Umbilical cord (tissue), 2 donors: Measurements from ENCODE around the gene FSD1. TPM values are rescaled to one million over a fixed set of nuclear protein-coding genes. Genes with fewer than 3 reads are reported as not detected.
A peak's percentile ranks its signal among the peaks of the same experiment; 100 is the strongest.
"Not testable (repeated sequence)": the region's sequence is repeated elsewhere in the genome, so short reads cannot be mapped to it uniquely, and the experiment has no call there.

Experiments
- DNase-seq: peaks from one replicate; pipeline ENCODE4 v3.0.0-alpha.2; 2015; ENCODE audit warnings: low spot score
- total RNA-seq: library from RNA; depleted of rRNA; stranded (reverse); fragments of >200 nt; gene quantifications from one replicate; pipeline ENCODE4 v1.2.3, GENCODE V29; 2014; ENCODE audit warnings: low replicate concordance; ENCODE audit not compliant: insufficient read depth

The FSD1 gene
- total RNA-seq, 1 donor from 2014 or later = 3.4 TPM

GRCh38 chr19:4284974-4285373, 19.4 kb upstream of the FSD1 start:
- DNase-seq = no peak

- not testable (repeated sequence) for DNase-seq
These were observed 18.3 kb upstream of the FSD1 start for GRCh38 chr19:4286141-4286540.

DNA sequence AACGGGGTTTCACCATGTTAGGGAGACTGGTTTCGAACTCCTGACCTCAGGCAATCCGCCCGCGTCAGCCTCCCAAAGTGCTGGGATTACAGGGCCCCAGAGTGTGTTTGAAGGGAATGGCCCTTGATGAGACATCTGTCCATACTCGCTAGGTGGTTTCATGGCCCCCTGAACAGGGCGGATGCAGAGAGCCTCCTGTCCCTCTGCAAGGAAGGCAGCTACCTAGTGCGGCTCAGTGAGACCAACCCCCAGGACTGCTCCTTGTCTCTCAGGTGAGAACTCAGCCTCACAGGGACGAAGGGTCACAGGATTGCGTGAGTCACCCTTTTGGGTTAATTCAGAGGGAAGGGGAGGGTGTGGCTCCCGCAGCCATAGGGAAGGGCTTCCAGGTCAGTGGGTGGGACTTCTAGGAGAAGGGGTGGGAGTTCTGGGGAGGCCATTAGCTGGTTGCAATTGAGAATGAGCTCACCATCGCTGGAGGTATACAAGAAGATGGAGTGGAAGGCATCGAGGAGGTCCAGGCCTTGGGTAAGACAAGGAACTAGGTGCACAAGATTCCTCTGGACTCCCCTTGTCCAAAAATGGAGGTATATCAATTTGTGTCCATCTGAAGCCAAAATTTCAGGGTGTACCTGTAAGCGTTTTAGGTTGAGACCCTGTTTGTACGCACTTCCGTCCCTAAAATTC, 16.2 kb upstream of the FSD1 start:
- no peak for DNase-seq

DNA sequence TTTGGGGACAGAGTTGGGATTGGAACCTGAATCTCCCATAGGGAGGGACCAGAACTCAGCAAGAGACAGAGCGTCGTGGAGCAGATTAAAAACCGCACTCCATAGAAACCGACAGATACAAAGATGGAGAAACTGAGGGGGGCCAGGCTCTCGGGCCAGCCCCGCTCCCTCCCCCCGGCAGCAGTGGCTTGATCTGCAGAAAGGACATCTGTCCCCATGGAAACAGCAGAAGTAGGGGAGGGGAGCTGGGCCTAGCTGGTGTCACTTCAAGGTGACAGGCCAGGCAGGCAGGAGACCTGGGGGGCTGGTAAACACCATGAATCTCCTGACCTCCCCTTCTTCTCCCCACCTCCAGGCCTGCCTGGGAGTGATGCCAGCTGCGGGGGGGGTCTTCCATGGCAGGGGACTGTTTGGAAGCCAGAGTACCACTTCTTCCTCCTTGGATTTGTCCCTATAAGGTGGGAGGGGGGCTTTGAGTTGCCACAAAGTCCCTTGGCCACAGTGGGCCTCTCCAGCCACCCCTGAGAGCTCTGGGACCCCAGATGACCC, 13.1 kb upstream of the FSD1 start:
- no peak for DNase-seq

DNA sequence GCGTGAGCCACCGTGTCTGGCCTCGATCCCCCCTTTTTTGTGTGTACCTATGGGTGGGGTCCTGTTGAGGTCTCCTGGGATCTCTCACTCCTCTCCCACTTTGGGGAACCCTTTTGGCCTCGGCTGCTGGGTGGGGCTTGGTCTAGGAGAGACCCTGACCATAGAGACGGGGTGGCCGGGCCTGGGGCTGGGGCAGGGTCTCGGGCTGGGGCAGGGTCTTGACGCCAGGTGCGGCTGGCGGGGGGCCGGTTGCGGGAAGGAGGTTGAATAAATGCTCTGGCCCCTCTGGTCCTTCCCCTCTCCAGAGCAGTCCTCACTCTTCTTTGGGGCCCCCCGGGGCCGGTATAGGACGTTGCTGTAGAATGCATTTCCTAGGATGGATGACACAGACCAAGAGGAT, 11.9 kb upstream of the FSD1 start:
- no peak for DNase-seq

GRCh38 chr19:4294389-4294788, 10.0 kb upstream of the FSD1 start:
- DNase-seq = no peak

- no peak for DNase-seq
These were observed 8.2 kb upstream of the FSD1 start for GRCh38 chr19:4295972-4296771.

GRCh38 chr19:4297901-4298809, 6.2 kb upstream of the FSD1 start:
- DNase-seq = no peak

DNA sequence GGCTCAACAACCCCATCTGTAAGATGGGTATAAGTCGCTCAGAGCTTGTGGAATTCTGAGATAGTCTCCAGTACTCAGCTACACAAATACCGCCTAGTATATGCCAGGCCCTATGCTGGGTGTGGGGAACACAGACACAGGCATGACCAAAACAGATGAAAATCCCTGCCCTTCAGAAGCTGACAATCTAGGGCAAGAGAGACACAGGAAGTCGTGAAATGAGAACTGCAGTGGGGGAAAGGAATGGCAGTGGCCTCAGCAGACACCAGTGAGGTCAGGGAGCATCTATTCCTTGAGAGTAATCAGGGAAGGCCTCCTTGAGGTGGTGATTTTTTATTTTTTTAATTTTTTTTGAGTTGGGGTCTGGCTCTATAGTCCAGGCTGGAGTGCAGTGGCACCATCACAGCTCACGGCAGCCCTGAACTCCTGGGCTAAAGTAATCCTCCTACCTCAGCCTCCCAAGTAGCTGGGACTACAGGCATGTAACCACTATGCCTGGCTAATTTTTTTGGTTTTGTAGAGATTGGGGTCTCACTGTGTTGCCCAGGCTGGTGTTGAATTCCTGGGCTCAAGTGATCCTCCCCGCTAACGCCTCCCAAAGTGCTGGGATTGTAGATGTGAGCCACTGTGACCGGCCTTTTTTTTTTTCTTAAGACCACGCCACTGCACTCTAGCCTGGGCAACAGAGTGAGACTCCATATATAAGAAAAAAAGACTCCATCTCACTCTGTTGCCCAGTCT, 5.4 kb upstream of the FSD1 start:
- no peak for DNase-seq

GRCh38 chr19:4300589-4300988, 3.8 kb upstream of the FSD1 start:
- DNase-seq = no peak

GRCh38 chr19:4301590-4302242, 2.7 kb upstream of the FSD1 start:
- peak; percentile 64 for DNase-seq

DNA sequence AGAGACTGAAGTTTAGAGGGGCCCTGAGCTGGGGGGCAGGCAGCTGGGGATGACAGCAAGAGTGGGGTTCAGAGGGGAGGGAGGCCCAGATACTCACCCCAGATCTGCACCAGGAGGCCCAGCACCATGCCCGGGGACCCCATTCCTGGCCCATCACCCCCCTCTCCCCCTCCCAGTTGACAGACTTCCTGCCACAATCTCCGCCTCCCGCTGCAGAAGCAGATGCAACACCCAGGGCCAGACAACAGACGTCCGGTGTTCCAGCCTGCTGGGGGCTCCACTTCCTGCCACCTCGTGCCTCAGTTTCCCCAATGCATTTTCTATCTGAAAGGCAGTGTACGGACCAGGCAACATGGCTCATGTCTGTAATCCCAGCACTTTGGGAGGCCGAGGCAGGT, 2.2 kb upstream of the FSD1 start, which contains the start of gene TMIGD2:
TSS of gene TMIGD2 (minus strand) at position 147 of the 398 bp plus-strand sequence. CDS start at position 143, 4 bp downstream.
- DNase-seq = peak; percentile 15

DNA sequence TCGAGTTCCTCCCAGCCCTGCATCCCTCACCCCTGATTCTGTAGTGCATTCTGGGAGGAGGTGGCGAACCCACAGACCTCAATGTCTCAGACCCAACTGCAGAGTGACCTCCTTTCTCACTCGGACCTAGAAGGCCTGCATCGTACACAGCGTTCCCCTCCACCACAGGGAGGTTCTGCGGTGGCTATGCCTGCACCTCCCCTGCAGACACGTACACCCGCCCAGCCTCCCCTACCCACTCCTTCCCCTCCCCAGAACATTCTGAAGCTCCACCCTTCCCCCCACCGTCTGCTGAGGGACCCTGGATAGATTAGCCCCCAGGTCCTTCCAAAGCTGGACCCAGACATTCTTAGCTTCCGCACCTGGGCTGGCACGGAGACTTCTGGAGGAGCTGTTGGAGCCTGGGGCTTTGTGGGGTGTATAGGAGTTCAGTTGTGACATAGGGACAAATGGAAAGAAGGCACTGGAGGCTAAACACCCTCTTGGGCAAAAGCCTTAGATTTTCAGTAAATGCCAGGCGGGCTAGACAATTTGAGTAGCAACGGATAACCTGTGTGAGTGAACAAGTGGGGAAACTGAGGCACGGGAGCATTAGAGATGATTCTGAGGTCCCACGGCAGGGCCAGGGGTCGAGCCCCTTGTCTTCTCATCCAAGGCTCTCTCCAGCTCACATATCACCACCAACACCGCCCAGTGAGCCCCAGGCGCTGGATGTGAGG, 420 bp upstream of the FSD1 start:
- no peak for DNase-seq

DNA sequence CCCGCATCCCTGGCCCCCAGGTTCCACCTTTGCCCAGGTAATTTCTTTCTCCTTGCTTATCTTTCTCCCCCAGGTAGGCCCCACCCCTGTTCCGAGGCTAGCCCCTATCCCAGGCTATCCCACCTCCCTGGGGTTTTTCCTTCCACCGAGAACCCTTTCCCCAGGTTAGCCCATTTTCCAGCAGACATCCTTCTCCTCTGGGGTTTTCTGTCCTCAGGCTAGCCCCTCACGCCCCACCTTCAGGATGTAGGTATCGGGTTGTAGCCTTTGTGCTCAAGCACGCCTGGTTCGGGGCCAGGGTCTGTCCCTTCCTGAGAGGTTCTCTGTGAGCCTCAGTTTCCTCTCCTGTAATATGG, 837 bp downstream of the FSD1 start:
- no peak for DNase-seq

DNA sequence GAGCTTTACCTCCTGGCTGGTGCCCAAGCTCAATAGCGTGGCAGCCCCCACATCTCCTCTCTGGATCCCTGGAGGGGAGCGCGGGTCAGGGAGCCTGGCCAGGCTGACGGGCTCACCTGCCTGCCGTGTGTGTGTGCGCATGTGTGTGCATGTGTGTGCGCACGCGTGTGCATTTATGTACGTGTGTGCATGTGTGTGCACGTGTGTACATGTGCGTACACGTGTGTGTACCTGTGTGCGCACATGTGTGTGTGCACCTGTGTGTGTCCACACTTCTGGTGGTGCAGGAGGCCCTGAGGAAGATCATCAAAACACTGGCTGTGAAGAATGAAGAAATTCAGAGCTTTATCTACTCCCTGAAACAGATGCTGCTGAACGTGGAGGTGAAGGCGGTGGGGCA, 1.3 kb downstream of the FSD1 start:
- no peak for DNase-seq

GRCh38 chr19:4310247-4311121, 6.1 kb downstream of the FSD1 start:
- no peak for DNase-seq

DNA sequence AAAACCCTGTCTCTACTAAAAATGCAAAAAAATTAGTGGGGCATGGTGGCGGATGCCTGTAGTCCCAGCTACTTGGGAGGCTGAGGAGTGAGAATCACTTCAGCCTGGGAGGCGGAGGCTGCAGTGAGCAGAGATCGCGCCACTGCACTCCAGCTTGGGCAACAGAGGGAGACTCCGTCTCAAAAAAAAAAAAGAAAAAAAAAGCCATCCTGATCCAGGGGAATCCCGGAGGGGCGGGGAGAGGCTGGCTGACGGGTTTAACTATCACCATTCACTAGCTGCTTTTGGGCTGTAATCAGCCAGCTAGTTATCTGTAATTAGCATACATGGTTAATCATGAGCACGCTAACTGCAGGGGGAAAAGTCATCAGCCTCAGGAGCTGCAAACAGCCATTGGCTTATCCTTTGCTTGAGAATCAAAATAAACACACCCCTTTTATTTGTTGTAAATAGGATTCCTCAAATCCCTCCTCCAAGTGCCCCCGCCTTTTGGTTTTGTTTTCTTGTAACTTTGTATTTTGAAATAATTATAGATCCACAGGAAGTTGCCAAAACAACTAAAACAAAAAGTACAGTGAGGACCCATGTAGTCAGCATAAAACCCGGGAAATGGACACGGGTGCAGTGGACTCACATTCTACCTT, 9.6 kb downstream of the FSD1 start:
- DNase-seq = no peak

DNA sequence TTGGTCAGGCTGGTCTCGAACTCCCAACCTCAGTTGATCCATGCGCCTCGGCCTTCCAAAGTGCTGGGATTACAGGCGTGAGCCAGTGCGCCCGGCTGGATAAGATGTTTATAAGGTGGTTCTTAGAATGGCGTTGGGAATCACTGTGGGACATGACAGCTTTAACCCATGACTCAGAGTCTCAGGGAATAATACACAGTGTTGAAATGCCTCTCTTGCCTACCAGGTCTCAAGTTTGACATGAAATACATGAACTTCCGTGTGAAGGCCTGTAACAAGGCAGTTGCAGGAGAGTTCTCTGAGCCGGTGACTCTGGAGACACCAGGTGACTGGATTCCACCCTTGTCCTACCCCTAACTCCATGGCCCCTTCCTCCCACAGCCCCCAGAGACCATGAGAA, 12.6 kb downstream of the FSD1 start:
- no peak for DNase-seq
